ENCODE results near the gene BRAF. TPM values are rescaled to one million over a fixed set of nuclear protein-coding genes. Genes with fewer than 3 reads are reported as not detected.

BRAF gene
- total RNA-seq, 1 donor from 2014 or later, result 26.0 TPM

GRCh38 chr7:140774371-140774770 is 150.4 kb downstream of the BRAF start:
- H3K79me2 ChIP-seq (ENCODE audit: insufficient read depth, low read length), result no peaks in the 10 kb centered on the region
- no peak overlapping the region for H3K4me3 Mint-ChIP-seq (ENCODE audit: unreplicated experiment)
- peaks cover 5% of the 10 kb centered on the region for H3K36me3 Mint-ChIP-seq (ENCODE audit: low read depth, unreplicated experiment)
- no peaks in the 10 kb centered on the region for H3K27me3 Mint-ChIP-seq (ENCODE audit: low read depth, unreplicated experiment)
- H2AFZ ChIP-seq (ENCODE audit: low read depth, low read length), result no peak overlapping the region
- H3K27ac ChIP-seq (ENCODE audit: low read depth, low read length), result no peak overlapping the region
- no peak overlapping the region for H3K4me3 ChIP-seq (ENCODE audit: insufficient read depth, low read depth, low read length)
- no peaks in the 10 kb centered on the region for H3K9me3 Mint-ChIP-seq (ENCODE audit: unreplicated experiment)
- H3K9ac ChIP-seq (ENCODE audit: low read length), result no peak overlapping the region
- H3K4me2 ChIP-seq (ENCODE audit: low read length), result no peak overlapping the region
- peaks cover 13% of the 10 kb centered on the region for H3K4me1 Mint-ChIP-seq (ENCODE audit: low read depth, unreplicated experiment)
- no peak for FAIRE-seq
- H3K27ac Mint-ChIP-seq (ENCODE audit: unreplicated experiment), result no peak overlapping the region
- H3K9me3 ChIP-seq (ENCODE audit: insufficient read depth, low read depth, low read length), result no peaks in the 10 kb centered on the region
- peaks cover 6% of the 10 kb centered on the region for H3K36me3 ChIP-seq (ENCODE audit: insufficient read depth, low read length)
- no peaks in the 10 kb centered on the region for H4K20me1 ChIP-seq (ENCODE audit: insufficient read depth, low read length)
- no peaks in the 10 kb centered on the region for H3K4me1 ChIP-seq (ENCODE audit: insufficient read depth, low read length)
- no peaks in the 10 kb centered on the region for H3K27me3 ChIP-seq (ENCODE audit: insufficient read depth, low read length)
- TF ChIP-seq EZH2 (IDR thresholded peaks at IDR 0.05; ENCODE audit: insufficient read depth, low read length) (no peak), CTCF (IDR thresholded peaks at IDR 0.05; ENCODE audit: insufficient read depth, low read depth, low read length) (no peak)
- DNase-seq (ENCODE audit: low read depth), result no peak

- Histone ChIP-seq H3K27ac (ENCODE audit: low read depth, low read length) (no peak overlapping the region), H3K9ac (ENCODE audit: low read length) (no peak overlapping the region), H3K4me3 (ENCODE audit: insufficient read depth, low read depth, low read length) (no peak overlapping the region), H3K9me3 (ENCODE audit: insufficient read depth, low read depth, low read length) (no peaks in the 10 kb centered on the region), H3K36me3 (ENCODE audit: insufficient read depth, low read length) (peaks cover 2% of the 10 kb centered on the region), H3K4me1 (ENCODE audit: insufficient read depth, low read length) (no peaks in the 10 kb centered on the region), H3K79me2 (ENCODE audit: insufficient read depth, low read length) (no peaks in the 10 kb centered on the region), H3K27me3 (ENCODE audit: insufficient read depth, low read length) (no peaks in the 10 kb centered on the region), H4K20me1 (ENCODE audit: insufficient read depth, low read length) (no peaks in the 10 kb centered on the region), H3K4me2 (ENCODE audit: low read length) (no peak overlapping the region), H2AFZ (ENCODE audit: low read depth, low read length) (no peak overlapping the region)
- Mint-ChIP-seq H3K4me3 (ENCODE audit: unreplicated experiment) (no peak overlapping the region), H3K36me3 (ENCODE audit: low read depth, unreplicated experiment) (peaks cover 10% of the 10 kb centered on the region), H3K27ac (ENCODE audit: unreplicated experiment) (peak overlapping the region; percentile 50), H3K9me3 (ENCODE audit: unreplicated experiment) (no peaks in the 10 kb centered on the region), H3K27me3 (ENCODE audit: low read depth, unreplicated experiment) (no peaks in the 10 kb centered on the region), H3K4me1 (ENCODE audit: low read depth, unreplicated experiment) (peaks cover 13% of the 10 kb centered on the region)
- no peak for FAIRE-seq
- no peak for DNase-seq (ENCODE audit: low read depth)
- TF ChIP-seq EZH2 (IDR thresholded peaks at IDR 0.05; ENCODE audit: insufficient read depth, low read length) (no peak), CTCF (IDR thresholded peaks at IDR 0.05; ENCODE audit: insufficient read depth, low read depth, low read length) (no peak)
Observed at GRCh38 chr7:140773104-140773503, 151.6 kb downstream of the BRAF start.

- Histone ChIP-seq H3K36me3 (ENCODE audit: insufficient read depth, low read length) (peaks cover 2% of the 10 kb centered on the region), H3K9me3 (ENCODE audit: insufficient read depth, low read depth, low read length) (no peaks in the 10 kb centered on the region), H2AFZ (ENCODE audit: low read depth, low read length) (no peak overlapping the region), H4K20me1 (ENCODE audit: insufficient read depth, low read length) (no peaks in the 10 kb centered on the region), H3K4me2 (ENCODE audit: low read length) (no peak overlapping the region), H3K27me3 (ENCODE audit: insufficient read depth, low read length) (no peaks in the 10 kb centered on the region), H3K4me3 (ENCODE audit: insufficient read depth, low read depth, low read length) (no peak overlapping the region), H3K9ac (ENCODE audit: low read length) (no peak overlapping the region), H3K4me1 (ENCODE audit: insufficient read depth, low read length) (no peaks in the 10 kb centered on the region), H3K79me2 (ENCODE audit: insufficient read depth, low read length) (no peaks in the 10 kb centered on the region), H3K27ac (ENCODE audit: low read depth, low read length) (no peak overlapping the region)
- no peaks in the 10 kb centered on the region for H3K27me3 Mint-ChIP-seq (ENCODE audit: low read depth, unreplicated experiment)
- TF ChIP-seq CTCF (IDR thresholded peaks at IDR 0.05; ENCODE audit: insufficient read depth, low read depth, low read length), result no peak
- TF ChIP-seq EZH2 (IDR thresholded peaks at IDR 0.05; ENCODE audit: insufficient read depth, low read length), result no peak
- H3K4me1 Mint-ChIP-seq (ENCODE audit: low read depth, unreplicated experiment), result peaks cover 13% of the 10 kb centered on the region
- H3K36me3 Mint-ChIP-seq (ENCODE audit: low read depth, unreplicated experiment), result peaks cover 20% of the 10 kb centered on the region
- DNase-seq (ENCODE audit: low read depth), result no peak
- H3K9me3 Mint-ChIP-seq (ENCODE audit: unreplicated experiment), result peaks cover 2% of the 10 kb centered on the region
- no peak overlapping the region for H3K27ac Mint-ChIP-seq (ENCODE audit: unreplicated experiment)
- no peak for FAIRE-seq
- no peak overlapping the region for H3K4me3 Mint-ChIP-seq (ENCODE audit: unreplicated experiment)
Observed at GRCh38 chr7:140771826-140772225, 152.9 kb downstream of the BRAF start.

All from astrocyte (in vitro differentiated cells and primary cell).